Gastroesophageal sphincter (tissue), 3 donors: Measurements from ENCODE around the gene SIT1.
"Not testable (repeated sequence)": the region's sequence is repeated elsewhere in the genome, so short reads cannot be mapped to it uniquely, and the experiment has no call there.

Experiments
- EP300 ChIP-seq: sonication (generic); formaldehyde crosslinking; IDR thresholded peaks from one replicate; pipeline ENCODE4 v1.6.1; 2017; ENCODE audit warnings: antibody characterized with exemption, mild to moderate bottlenecking
- POLR2AphosphoS5 ChIP-seq: sonication (generic); formaldehyde crosslinking; IDR thresholded peaks from one replicate; pipeline ENCODE4 v1.6.1; 2017; ENCODE audit warnings: antibody characterized with exemption
- TF ChIP-seq, protein P1 (sequence below), 4 experiments: fragments of 200-600 bp in 2 of 4; fragments of 450-650 bp in 2 of 4; sonication (generic) in 1 of 4; IDR thresholded peaks; one replicate each; pipeline ENCODE4 v1.5.1; 2017 to 2019; ENCODE audit warnings: antibody characterized with exemption in 4 of 4, mild to moderate bottlenecking in 2 of 4, moderate library complexity in 2 of 4

DNA sequence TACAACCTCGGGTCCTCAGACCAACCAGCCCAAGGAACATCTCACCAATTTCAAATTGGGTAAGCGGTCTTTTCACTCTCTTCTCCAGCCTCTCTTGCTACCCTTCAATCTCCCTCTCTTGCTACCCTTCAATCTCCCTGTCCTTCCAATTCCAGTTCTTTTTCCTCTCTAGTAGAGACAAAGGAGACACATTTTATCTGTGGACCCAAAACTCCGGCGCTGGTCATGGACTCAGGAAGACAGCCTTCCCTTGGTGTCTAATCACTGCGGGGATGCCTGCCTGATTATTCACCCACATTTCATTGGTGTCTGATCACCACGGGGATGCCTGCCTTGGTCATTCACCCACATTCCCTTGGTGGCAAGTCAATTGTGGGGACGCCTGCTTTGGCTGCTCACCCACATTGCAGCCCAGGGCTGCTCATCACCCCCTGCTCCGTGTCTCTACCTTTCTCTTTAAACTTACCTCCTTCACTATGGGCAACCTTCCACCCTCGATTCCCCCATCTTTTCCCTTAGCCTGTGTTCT is 13.2 kb downstream of the SIT1 start:
- TF ChIP-seq, protein P1, sequence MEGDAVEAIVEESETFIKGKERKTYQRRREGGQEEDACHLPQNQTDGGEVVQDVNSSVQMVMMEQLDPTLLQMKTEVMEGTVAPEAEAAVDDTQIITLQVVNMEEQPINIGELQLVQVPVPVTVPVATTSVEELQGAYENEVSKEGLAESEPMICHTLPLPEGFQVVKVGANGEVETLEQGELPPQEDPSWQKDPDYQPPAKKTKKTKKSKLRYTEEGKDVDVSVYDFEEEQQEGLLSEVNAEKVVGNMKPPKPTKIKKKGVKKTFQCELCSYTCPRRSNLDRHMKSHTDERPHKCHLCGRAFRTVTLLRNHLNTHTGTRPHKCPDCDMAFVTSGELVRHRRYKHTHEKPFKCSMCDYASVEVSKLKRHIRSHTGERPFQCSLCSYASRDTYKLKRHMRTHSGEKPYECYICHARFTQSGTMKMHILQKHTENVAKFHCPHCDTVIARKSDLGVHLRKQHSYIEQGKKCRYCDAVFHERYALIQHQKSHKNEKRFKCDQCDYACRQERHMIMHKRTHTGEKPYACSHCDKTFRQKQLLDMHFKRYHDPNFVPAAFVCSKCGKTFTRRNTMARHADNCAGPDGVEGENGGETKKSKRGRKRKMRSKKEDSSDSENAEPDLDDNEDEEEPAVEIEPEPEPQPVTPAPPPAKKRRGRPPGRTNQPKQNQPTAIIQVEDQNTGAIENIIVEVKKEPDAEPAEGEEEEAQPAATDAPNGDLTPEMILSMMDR (IDR thresholded peaks at IDR 0.05): not testable (repeated sequence)
- TF ChIP-seq POLR2AphosphoS5, EP300: not testable (repeated sequence)
